Activated B cell treated with CpG ODN at 0.5 μM for 24 hours (primary cell): ENCODE data around the gene SH3RF1. TPM values are rescaled to one million over a fixed set of nuclear protein-coding genes. Genes with fewer than 3 reads are reported as not detected.

ENCODE experiments used
- ATAC-seq: fragments of 200-7000 bp; cut with Tn5 transposase; one replicate; pipeline ENCODE4 v1.10.0; 2021; ENCODE audit warnings: low read depth, mild to moderate bottlenecking, moderate library complexity
- CTCF ChIA-PET: fragments of 350-600 bp; sonication (Branson Sonifier 250); formaldehyde crosslinking; loops from one replicate; lab custom pipeline; 2021; ENCODE audit warnings: antibody characterized with exemption; lab: Charles Lee
- POLR2A ChIA-PET: fragments of 350-600 bp; sonication (Branson Sonifier 250); formaldehyde crosslinking; loops from one replicate; lab custom pipeline; 2021; ENCODE audit warnings: antibody characterized with exemption; lab: Charles Lee
- DNase-seq: peaks from one replicate; pipeline ENCODE4 v3.0.0; 2022
- H3K27ac Mint-ChIP-seq: one replicate; pipeline ENCODE4 v1.8.0; 2020; ENCODE audit warnings: mixed read lengths
- H3K27me3 Mint-ChIP-seq: one replicate; pipeline ENCODE4 v1.8.0; 2021; ENCODE audit warnings: mixed read lengths
- H3K36me3 Mint-ChIP-seq: one replicate; pipeline ENCODE4 v1.8.0; 2021; ENCODE audit warnings: low read depth, mixed read lengths
- H3K4me1 Mint-ChIP-seq: one replicate; pipeline ENCODE4 v1.8.0; 2021; ENCODE audit warnings: mixed read lengths
- H3K4me3 Mint-ChIP-seq: one replicate; pipeline ENCODE4 v1.8.0; 2020; ENCODE audit warnings: mild to moderate bottlenecking, mixed read lengths
- H3K9me3 Mint-ChIP-seq: one replicate; pipeline ENCODE4 v1.8.0; 2020; ENCODE audit warnings: mixed read lengths
- intact Hi-C: fragments of 100-400 bp; cut with micrococcal nuclease; formaldehyde crosslinking; loops from one replicate; pipeline ENCODE4 v1.15.1; 2024
- total RNA-seq: library from RNA; stranded (reverse); gene quantifications from 2 replicates; pipeline ENCODE4 v1.2.3, GENCODE V29; 2022
- TF ChIP-seq, protein P1 (sequence below): fragments of 200-600 bp; IDR thresholded peaks from one replicate; pipeline ENCODE4 v1.8.0; 2022; ENCODE audit warnings: antibody characterized with exemption, mild to moderate bottlenecking

The SH3RF1 gene
- total RNA-seq, 1 donor from 2014 or later: 7.1 TPM

DNA sequence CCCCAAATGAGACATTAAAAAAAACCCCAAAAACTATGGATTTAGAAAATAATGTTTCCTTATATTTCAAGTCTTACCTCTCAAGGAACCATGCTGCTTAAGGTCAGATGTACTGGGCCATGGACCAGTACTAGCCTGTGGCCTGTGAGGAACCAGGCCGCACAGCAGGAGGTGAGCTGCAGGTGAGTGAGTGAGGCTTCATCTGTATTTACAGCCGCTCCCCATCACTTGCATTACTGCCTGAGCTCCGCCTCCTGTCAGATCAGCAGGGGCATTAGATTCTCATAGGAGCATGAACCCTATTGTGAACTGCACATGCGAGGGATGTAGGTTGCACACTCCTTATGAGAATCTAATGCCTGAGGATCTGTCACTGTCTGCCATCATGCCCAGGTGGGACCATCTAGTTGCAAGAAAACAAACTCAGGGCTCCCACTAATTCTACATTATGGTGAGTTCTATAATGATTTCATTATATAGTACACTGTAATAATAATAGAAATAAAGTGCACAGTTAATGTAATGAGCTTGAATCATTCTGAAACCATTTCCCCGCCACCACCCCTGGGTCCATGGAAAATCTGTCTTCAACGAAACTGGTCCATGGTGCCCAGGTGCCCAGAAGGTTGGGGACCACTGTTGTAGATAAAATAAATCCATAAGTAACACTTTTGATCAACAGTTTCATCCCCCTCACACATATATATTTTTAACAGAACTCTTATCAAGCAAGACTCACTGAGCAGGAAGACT lies 155.4 kb downstream of the SH3RF1 start:
- TF ChIP-seq, protein P1, sequence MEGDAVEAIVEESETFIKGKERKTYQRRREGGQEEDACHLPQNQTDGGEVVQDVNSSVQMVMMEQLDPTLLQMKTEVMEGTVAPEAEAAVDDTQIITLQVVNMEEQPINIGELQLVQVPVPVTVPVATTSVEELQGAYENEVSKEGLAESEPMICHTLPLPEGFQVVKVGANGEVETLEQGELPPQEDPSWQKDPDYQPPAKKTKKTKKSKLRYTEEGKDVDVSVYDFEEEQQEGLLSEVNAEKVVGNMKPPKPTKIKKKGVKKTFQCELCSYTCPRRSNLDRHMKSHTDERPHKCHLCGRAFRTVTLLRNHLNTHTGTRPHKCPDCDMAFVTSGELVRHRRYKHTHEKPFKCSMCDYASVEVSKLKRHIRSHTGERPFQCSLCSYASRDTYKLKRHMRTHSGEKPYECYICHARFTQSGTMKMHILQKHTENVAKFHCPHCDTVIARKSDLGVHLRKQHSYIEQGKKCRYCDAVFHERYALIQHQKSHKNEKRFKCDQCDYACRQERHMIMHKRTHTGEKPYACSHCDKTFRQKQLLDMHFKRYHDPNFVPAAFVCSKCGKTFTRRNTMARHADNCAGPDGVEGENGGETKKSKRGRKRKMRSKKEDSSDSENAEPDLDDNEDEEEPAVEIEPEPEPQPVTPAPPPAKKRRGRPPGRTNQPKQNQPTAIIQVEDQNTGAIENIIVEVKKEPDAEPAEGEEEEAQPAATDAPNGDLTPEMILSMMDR: no peak
- intact Hi-C loops: no loop called here
- ChIA-PET POLR2A (no interaction called here), CTCF (no interaction called here)
- ATAC-seq: no peak
- Mint-ChIP-seq H3K4me1 (no peaks in the 10 kb centered on the region), H3K4me3 (no peak overlapping the region), H3K27me3 (no peaks in the 10 kb centered on the region), H3K27ac (no peak overlapping the region), H3K9me3 (no peaks in the 10 kb centered on the region), H3K36me3 (peaks cover 22% of the 10 kb centered on the region)
- DNase-seq: no peak

- ChIA-PET POLR2A (no interaction called here), CTCF (no interaction called here)
- no peaks in the 10 kb centered on the region for H3K27me3 Mint-ChIP-seq
- intact Hi-C loops: no loop called here
- TF ChIP-seq, protein P1: no peak
- no peaks in the 10 kb centered on the region for H3K9me3 Mint-ChIP-seq
- DNase-seq (no peak), ATAC-seq (no peak)
- peaks cover 22% of the 10 kb centered on the region for H3K36me3 Mint-ChIP-seq
- H3K4me1 Mint-ChIP-seq: no peaks in the 10 kb centered on the region
- no peak overlapping the region for H3K27ac Mint-ChIP-seq
- H3K4me3 Mint-ChIP-seq: no peak overlapping the region
Observed at GRCh38 chr4:169114341-169114974, 156.3 kb downstream of the SH3RF1 start.

- ATAC-seq (no peak), DNase-seq (no peak)
- Mint-ChIP-seq H3K27me3 (no peaks in the 10 kb centered on the region), H3K27ac (no peak overlapping the region), H3K4me3 (no peak overlapping the region), H3K4me1 (no peaks in the 10 kb centered on the region), H3K36me3 (peaks cover 16% of the 10 kb centered on the region), H3K9me3 (no peaks in the 10 kb centered on the region)
- TF ChIP-seq, protein P1: no peak
- ChIA-PET CTCF (no interaction called here), POLR2A (no interaction called here)
- intact Hi-C loops: no loop called here
Observed at GRCh38 chr4:169110633-169111032, 160.1 kb downstream of the SH3RF1 start.

DNA sequence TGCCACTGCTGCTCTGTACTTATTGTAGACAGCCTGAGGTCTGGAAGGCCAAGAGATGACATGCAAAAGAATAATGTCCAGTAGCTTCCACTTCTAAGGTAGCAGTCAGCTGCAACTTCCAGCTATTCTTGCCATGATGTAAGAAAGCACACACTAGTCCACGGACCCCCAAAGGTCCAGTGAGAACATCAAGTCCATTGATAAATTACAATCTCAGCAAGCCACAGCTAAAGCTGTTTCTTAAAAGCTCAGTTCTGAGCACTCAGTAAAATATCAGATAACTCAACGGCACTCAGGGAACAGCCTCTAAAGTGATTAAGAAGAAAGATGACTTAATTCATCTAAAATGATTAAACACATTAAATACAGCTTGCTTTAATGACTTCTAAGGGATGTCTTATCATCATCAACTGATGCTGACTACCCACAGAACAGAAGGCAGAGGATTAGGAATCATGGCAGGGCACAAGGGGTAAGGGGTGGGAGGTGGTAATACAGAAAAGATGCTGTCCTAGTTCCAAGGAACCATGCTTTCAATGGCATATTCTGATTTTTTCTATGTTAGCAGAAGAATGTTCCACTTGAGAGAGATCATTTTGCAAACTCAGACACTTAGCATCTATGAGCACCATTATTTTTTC lies 161.6 kb downstream of the SH3RF1 start:
- ChIA-PET CTCF (no interaction called here), POLR2A (no interaction called here)
- H3K27ac Mint-ChIP-seq: no peak overlapping the region
- DNase-seq: no peak
- ATAC-seq: no peak
- no peaks in the 10 kb centered on the region for H3K27me3 Mint-ChIP-seq
- H3K4me3 Mint-ChIP-seq: no peak overlapping the region
- TF ChIP-seq, protein P1: no peak
- peaks cover 16% of the 10 kb centered on the region for H3K36me3 Mint-ChIP-seq
- no peaks in the 10 kb centered on the region for H3K4me1 Mint-ChIP-seq
- intact Hi-C loops: no loop called here
- H3K9me3 Mint-ChIP-seq: no peaks in the 10 kb centered on the region

DNA sequence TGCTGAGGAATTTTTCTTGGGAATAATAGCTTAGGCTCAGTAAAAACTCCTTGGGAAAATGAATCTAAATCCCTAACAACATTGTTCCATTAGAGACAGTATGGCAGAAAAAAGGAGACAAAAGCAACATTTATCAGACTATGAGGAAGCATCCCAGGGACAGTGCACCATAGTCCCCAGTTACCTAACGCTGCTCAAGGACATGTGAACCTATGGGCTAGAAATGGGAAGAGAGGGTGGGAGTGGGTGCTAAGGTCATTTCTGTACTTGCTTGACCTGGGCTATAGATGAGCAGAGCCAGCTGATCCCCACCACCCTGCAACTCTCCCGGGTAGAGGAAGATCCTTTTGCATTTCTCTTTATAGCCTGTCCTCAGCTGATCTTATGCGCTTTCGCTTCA lies 162.5 kb downstream of the SH3RF1 start:
- Mint-ChIP-seq H3K27me3 (no peaks in the 10 kb centered on the region), H3K36me3 (peaks cover 16% of the 10 kb centered on the region), H3K4me3 (no peak overlapping the region), H3K27ac (no peak overlapping the region), H3K4me1 (no peaks in the 10 kb centered on the region), H3K9me3 (no peaks in the 10 kb centered on the region)
- ATAC-seq (no peak), DNase-seq (no peak)
- intact Hi-C loops: no loop called here
- ChIA-PET POLR2A (no interaction called here), CTCF (no interaction called here)
- TF ChIP-seq, protein P1: no peak
